G401.6 (cell line): ENCODE data around the gene SSBP2.

Source experiments
- FAIRE-seq: peaks from 2 replicates; lab custom pipeline; 2012; peaks lifted over from hg19 to GRCh38; lab: Jason Lieb, UNC

SSBP2 gene

DNA sequence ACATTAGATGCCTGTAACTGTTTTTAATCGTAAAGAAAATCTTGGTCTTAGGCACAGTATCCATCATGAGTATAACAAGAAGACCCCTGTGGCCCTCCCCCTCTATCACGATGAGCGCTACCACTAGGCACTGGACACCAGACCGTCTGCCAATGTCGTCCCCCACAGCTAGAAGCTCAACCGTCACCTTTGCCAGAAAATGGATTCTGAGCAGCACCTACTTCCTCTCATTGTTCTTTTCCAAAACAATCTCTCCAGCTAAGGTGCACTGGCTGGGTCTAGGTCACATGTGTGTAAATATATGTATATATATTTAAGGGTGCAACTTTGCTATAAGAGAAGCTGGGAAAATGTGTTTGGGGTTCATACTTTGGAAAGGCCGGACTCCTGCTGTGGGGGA is 15.7 kb upstream of the SSBP2 start:
- FAIRE-seq = no peak

DNA sequence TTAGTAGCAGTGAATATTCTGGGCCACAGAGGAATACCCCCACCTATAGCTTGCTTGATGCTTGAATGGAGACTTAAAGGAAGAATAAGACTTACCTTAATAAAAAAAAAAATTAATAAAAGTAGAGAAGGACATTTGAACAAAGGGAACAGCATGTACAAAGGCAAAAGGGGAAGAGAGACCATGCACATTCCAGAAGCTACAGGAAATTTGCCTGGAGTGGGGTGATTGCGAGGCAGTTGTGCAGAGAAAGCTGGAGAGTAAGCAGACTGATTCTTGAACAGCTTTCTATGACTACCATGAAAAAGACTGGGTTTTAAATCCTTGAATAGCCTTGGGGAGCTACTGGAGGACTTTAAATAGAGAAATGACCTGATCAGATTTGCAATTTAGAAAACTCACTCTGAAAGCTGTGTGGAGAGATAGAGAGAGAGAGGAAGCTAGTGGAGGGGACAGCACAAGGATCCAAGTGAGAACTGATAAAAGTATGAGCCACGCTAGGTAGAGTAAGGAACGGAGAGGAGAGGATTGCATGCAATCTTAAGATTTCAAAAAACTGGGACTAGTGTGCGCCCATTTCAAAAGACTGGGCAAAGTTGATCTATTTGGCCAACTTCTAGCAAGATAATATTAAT is 12.5 kb upstream of the SSBP2 start:
- FAIRE-seq = no peak

DNA sequence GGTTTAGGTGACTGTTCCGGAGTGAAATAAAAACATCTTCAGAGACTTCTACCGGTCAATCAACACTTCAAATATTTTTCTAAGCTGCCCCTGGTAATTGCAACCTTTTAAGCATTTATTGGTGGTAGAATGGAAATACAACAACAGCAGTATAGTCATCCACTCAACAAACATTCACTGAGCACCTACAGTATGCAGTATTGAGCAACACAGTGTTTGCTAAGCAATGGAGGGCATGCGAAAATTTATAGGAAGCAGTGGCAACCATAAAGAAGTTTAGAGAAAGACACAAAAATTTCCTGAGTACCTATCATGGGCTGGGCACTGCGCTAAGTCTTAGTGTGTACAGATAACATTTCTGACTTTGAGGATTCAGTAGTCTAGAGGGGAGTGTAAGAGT is 12.0 kb upstream of the SSBP2 start:
- FAIRE-seq = no peak

DNA sequence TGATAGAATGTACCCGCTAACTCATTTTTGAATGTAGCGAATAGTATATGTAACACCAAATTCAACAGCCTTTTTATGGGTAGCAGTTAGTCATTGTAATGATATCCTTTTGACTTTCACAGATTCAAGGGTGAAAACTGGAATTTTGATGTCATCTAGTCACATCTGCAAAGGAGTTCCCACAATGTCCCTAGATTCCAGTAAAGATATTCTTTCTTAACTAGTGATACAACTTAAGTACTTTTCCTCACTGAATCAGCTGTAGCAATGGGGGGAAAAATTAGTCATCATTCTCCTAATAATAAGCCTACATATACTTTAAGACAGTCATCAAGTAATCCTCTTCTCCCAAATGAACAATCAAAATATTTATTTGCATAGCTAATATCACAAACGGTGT is 11.5 kb upstream of the SSBP2 start:
- FAIRE-seq = no peak

DNA sequence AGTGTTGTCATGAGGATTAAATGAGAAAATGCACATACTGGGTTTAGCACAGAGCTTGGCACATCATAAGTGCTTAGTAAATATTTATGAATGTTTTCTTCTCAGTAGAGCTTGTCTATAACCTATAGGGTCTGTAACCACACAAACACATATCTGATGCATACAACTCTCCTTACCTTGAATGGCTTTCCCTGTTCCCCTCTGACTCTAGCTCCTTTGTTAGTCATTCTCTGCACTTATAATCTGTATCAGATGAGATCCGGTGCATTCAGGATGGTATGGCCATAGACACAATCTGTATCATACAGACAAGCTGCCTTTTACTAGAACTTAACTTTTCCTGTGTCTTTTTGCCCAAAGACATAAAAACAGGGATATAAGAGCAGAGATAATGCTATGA is 11.1 kb upstream of the SSBP2 start:
- no peak for FAIRE-seq

DNA sequence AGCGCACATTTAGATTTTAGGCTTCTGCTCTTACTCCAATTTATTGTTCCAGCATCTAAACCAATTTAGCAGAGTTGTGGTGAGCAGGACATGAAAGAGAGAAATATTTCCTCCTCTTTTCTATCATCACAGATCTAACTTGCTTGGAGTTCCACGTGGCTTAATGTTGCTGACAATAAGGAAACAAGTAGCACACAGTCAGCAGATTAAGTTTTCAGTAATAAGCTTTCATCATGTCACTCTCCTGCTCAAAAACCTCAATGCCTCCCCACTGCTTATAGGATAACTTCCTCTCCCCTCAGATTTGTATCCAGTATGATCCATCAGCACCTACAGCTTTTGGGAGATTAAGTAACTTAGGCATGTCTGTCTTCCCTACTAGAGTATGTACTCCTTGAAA is 10.4 kb upstream of the SSBP2 start:
- no peak for FAIRE-seq

DNA sequence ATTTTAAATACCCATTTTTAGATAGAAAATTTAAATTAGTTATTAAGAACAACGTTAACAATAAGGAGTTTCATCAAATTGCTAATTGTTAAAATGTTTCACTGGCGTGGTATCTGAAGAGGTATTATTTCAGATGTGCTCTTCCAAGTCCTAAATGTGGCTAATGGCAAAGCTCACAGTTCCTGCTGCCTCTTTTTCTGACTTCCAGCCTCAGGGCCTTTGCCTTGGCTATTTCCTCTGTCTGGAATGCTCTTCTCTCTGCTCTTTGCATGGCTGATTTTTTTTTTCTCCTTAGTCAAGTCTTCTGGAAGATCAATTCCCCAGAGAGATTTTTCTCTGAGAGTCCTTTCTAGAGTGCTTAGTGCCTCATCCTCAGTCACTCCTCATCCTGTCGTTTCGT is 9.6 kb upstream of the SSBP2 start:
- FAIRE-seq = no peak

DNA sequence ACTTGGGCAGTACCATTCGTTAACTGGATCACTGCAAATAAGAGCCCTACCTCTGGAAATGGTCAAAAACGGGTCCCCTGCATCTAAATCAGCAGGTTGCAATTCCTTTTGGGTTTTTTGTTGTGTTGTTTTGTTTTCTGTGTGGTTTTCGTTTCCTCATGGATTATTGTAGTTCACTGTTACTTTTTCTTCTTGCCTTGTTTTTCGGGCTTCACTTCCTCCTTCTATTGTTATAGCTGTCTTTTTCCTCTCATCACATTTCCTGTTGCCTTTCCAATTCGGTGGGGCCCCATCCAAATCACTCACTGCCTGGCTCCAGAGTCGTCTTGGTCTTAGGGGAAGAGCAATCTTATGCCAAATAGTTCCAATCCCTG is 8.7 kb upstream of the SSBP2 start:
- FAIRE-seq = no peak

DNA sequence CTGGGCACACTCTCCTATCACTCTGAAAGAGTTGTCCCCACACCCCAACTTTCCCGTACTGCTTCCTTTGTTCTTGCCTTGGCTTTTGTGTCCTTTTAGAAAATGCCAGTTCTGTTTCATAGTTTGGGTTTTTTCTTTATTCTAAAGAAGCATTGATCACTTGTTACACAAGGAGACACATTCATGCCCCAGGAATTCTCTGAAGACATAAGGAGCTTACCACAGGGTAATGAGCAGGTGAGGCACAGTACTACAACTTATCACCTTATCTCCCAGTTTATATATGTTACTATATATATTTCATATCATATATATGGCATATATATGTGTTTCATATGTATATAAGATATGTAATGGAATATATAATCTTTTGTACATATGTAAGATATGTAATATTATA is 6.5 kb upstream of the SSBP2 start:
- no peak for FAIRE-seq

DNA sequence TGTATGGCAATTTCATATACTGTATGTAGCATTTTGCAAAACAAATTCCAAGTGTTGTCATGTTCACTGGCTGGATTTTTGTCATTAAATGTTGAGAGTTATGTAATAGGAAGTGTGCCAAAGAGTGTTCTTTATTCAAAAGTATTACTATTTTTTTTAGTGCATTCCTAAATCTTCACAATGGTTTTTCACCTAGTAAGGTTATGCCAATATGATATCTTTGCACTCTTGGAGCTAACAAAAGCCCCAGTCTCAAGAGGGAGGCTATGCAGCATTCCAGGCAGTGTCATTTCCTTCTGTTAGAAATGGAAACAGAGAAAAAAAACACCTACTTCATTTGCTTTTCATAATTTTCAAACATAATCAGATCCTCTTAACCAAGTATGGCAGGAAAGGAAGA is 5.1 kb upstream of the SSBP2 start:
- FAIRE-seq = no peak

DNA sequence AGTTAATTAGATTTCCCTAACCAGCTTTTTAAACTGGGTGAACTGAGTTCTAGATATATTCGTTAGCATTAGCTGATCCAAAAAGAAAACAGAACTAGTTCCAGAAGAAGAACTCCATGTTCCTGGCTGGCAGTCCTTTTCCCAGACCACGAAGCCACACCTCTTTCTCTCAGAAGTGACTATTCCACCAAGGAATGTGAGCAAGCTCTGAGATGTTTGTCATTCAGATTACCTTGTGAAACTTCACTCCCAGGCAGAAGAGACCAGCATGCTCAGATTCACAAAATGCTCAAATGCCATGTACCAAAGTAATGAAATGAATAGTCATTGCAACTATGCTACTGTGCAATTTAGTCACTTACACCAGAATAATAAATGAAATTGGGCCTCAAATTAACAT is 4.4 kb upstream of the SSBP2 start:
- no peak for FAIRE-seq

DNA sequence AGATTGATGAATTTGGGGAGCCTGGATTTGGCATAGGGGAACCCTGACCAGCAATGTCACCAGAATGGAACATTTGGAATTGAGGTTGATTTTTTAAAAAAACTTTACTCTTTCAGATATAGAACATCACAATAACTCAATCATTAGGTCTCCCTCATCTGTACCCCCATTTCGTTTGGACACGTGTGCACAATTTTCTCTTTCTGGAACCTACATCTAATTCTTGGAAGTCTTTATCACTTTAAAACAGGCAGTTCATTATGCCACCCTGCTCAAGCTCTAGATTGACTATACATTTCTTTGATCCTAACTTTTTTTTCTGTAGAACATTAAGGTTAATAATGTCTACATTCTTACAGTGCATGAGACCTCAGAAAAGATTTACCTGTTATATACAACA is 3.7 kb upstream of the SSBP2 start:
- FAIRE-seq = no peak

DNA sequence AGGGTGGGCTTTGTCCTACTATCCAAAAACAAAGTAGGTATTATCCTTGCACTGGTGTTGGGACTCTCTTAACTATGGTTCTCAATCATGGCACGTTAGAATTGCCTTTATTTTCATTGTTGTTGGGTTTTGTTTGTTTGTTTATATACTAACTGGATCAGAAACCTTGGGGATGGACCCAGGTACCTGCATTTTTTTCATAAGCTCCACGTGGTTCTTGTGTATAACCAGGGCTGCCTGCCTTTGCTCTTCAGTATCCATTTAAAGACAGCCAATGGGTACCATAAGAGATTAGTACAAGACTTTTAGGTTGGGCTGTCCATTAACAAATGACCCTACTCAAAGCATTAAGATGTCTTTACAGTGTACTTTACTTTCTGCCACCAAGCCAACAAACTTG is 2.5 kb upstream of the SSBP2 start:
- FAIRE-seq = no peak

DNA sequence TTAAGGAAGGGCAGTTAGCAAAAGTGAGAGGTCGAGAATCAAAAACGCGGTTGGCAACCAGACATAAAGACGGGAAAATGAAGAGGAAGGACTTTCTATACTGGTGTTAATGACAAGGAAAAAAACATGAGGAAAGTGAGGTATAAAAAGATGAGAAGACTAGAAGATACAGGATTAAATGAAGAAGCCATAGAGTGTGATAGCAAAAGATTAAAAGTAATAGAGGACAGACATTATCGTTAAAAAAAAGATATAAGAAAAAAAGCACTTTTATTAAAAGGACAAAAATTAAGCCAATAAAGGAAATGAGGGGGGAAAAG is 1.7 kb upstream of the SSBP2 start:
- no peak for FAIRE-seq

DNA sequence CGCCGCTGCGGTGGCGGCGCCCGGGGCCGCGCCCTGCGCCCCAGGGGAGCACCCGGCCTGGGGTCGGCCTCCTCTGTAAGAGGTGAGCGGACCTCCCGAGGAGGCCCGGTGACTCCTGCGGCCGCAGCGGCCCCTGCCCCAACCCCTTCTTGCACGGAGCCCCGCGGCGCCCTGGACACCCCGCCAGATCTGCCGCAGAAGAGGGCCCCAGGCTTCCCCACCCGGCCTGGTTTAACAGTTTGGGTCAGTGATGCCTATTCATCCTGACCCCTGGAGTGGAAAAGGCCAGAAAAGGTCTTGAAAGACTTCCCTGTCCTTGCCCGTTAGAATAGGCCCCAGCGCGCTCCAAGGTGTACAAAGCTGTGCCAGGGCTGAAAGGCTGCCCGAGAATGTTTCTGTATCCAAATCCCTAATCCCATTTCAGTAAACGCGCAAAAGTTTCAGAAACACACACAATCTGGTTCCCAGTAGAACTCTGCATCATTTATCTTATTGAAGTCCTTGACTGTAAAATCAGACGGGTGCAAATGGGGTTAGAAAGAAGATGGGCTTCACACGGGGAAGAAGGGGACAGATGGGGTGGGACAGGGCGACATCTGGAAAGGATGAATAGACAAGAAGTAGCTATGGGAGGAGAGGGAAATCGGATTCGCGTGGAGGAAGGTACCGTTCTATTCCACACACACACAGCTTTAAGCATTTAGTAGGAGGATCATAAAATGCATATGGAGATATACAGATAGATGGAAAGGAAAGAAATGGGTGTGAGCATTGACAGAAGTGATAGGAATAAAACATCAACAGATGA is 1.1 kb upstream of the SSBP2 start:
- no peak for FAIRE-seq

DNA sequence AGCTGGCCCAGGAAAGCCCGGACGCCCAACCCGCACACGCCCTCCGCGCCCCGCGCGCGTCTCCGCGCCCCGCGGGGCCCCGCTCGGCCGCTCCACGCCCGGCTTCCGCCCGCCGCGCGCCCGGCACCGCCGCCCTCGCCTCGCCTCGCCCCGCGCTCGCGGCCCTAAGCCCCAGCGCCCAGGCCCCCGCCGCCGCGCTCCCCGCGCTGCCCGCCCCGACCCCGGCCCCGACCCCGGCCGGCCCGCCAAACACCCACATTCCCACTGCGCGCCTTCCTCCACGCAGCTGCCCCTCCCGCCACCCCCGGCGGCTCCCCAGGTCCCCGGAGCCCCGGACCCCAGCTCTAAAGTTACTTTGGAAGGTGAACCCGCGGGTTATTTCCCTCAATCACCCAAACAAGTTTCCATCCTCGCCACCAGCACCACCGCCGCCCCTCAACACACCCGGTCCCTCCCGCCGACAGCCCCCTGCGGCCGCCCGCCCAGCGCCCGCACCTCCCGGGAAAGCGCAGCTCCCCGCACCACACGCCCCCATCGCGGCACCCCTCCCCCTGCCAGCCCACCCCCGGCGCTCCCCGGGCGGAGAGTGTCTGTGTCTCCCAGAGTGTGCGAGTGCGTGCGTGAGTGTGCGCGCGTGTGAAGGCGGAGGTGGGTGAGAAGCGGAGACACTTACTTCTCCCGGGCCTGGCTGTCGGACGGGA is 439 bp downstream of the SSBP2 start:
- FAIRE-seq = no peak

DNA sequence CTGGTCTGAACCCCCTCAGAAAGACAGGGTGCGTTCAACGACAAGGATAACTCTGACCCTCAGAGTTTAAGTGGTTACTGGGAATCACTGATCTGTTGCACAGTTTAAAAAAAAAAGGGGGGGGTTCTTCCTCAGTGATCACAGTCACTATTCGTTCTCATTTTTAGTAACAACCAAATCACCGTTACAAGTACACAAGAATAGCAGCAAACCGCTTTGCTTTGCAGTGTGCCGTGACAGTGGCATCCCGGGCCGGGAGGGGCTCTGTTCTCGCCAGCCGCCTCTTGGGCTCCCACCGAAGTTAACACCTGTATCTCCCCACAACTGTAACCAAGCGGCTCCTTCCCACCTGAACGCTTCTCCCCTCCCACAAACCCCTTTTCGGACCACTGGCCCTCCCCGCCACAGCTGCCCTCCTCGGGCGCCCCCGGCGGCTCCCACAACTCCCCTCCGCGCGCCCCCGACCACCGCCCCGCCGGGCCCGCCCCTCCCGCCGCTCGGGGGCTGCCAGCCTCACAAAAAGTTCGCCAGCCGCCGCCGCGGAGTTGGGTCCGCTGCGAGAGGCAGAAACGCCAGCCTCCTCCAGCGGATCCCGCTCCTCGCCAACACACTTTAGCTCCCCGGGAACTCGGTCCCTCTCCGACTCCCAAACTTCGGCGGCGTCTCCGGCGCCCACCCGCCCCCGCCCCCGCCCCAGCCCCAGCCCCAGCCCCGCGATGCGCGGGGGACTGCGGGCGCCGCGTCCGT is 1.2 kb downstream of the SSBP2 start:
- no peak for FAIRE-seq

DNA sequence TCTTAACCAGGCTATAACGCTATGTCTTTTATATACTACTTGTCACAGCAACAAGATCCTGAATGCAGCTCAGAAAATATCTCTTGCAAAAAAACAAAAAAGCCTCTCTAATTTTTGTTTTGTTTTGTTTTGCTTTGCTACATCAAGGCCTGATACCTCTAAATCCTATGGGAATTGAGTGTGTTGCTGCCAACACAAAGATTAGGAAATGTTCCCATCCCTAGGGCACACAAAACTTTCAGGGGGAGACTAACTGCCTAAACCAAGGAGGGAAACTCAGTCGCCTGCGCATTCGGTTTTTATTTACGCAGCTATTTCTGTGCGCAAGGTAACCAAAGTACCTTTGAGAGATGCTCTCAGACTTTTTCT is 1.7 kb downstream of the SSBP2 start:
- no peak for FAIRE-seq

DNA sequence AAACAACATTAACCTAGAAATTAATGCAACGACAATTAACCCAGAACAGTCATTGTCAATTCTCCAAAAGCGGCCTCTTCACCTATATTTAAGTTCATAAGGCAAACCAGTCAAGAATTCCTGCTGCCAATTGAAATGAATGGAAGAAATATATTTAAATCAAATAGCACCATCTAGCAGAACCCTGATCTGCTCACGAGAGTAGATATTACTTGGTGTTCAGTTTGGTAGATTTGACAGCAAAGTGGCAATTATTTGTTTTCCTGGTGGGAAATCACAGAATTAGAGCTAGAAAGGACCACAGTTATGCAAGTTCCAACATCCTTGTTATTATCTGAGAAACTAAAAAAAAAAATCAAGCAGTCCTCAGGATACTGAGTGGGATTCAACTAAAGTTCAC is 2.3 kb downstream of the SSBP2 start:
- FAIRE-seq = no peak

DNA sequence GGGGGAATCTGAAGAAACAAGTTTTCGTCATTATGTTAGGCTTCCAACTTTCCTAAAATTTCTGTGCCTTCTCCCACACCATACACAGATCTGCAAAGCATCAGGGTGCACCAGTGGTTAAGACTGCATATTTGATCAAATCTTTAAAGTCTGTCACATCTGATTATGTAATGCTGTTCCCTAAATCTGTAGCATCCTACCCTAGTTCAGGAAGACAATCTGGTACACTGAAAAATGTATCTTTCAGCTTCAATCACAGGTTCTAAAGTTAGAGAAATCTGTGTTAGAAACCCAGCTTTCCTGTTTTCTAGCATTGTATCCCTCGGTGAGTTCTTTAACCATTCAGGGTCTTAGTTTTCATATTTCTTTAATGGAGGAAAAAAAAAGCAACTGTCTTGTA is 3.9 kb downstream of the SSBP2 start:
- FAIRE-seq = no peak

DNA sequence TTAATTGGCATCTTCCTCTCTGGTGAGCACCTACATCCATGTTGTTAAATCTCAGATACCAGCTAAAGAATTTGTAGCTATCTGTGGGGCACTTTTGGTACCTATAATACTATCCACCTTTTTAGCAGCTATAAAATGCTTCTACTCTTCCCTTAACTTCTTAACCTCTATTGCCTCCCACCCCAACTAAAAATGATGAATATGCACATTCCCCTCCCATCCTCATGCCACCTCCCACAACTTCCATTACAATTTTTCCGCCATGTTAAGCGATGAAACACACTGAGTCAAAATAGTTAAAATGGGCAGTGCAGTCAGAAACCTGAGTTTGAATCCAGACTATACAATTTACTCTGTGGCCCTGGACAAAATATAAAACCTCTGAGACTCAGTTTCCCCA is 10.1 kb downstream of the SSBP2 start:
- no peak for FAIRE-seq

DNA sequence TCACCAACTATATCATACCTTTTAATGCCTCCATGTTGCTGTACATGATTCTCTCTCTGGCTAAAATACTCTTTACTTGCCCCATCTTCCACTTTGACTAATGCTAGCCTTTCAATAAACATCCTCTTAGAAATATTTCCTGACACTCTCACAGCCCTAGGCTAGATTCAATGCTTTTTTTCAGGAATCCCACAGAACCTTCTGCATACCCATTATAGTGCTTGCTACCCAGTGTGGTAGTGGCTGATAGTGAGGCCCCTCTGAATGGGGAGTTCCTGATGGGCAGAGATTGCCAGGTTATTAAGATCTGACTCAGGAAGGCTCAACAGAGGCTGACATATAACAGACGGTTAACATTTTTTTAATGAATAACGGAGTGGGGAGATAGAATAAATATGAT is 11.6 kb downstream of the SSBP2 start:
- FAIRE-seq = no peak

DNA sequence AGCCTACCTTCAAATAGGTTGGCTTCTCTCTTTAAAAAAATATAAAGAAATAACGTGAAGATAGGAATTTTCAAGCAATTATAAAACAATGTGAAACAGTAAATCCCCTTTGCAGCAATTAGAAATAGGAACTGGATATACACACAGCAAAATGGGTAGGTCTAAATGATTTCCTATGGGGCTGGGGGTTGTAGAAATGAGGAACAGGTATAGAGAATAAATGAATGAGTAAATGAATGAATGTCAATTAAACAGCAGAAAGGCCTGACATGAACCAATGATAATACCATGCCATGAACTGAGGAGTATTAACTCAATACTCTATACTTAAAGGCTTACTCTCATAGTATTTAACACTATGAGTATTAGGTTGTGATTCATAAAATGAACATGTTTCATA is 21.6 kb downstream of the SSBP2 start:
- no peak for FAIRE-seq
